Neuronal stem cell (in vitro differentiated cells): ENCODE data around the gene KCP.
A peak's percentile ranks its signal among the peaks of the same experiment; 100 is the strongest.

ENCODE experiments used
- DNase-seq: peaks from one replicate; pipeline ENCODE4 v3.0.0-alpha.2; 2013; ENCODE audit warnings: low spot score
- H2AFZ ChIP-seq: one replicate; pipeline ENCODE4 v1.6.1; 2013; ENCODE audit warnings: mild to moderate bottlenecking, low read length, inconsistent platforms
- H2AK5ac ChIP-seq: 2 replicates; pipeline ENCODE4 v1.6.1; 2013; ENCODE audit warnings: low read depth, mild to moderate bottlenecking, inconsistent platforms, low read length, moderate library complexity, mixed read lengths
- H2BK120ac ChIP-seq: 2 replicates; pipeline ENCODE4 v1.6.1; 2013; ENCODE audit warnings: low read depth, mild to moderate bottlenecking, inconsistent platforms, low read length, moderate library complexity, mixed read lengths
- H2BK12ac ChIP-seq: one replicate; pipeline ENCODE4 v1.6.1; 2013; ENCODE audit warnings: low read length, inconsistent platforms
- H2BK15ac ChIP-seq: 2 replicates; pipeline ENCODE4 v1.6.1; 2013; ENCODE audit warnings: mild to moderate bottlenecking, low read length, inconsistent platforms, mixed read lengths
- H2BK5ac ChIP-seq: one replicate; pipeline ENCODE4 v1.6.1; 2013; ENCODE audit warnings: inconsistent platforms, mild to moderate bottlenecking, low read length, moderate library complexity
- H3K14ac ChIP-seq: one replicate; pipeline ENCODE4 v1.6.1; 2013; ENCODE audit warnings: low read length, inconsistent platforms
- H3K18ac ChIP-seq: 2 replicates; pipeline ENCODE4 v1.6.1; 2013; ENCODE audit warnings: low read length, inconsistent platforms
- H3K23ac ChIP-seq: 2 replicates; pipeline ENCODE4 v1.6.1; 2013; ENCODE audit warnings: low read depth, mild to moderate bottlenecking, mixed read lengths, low read length, inconsistent platforms; ENCODE audit not compliant: poor library complexity
- H3K27ac ChIP-seq: replicated peaks from 3 replicates; pipeline ENCODE4 v1.5.1; 2013; ENCODE audit warnings: low read length, inconsistent platforms
- H3K27me3 ChIP-seq, 3 experiments: 2 replicates each; pipeline ENCODE4 v1.6.1; 2013; ENCODE audit warnings: low read length in 3 of 3, mild to moderate bottlenecking in 2 of 3, inconsistent platforms in 1 of 3, low read depth in 1 of 3, mixed read lengths in 1 of 3, moderate library complexity in 1 of 3; ENCODE audit not compliant: control insufficient read depth in 3 of 3, insufficient read depth in 3 of 3
- H3K36me3 ChIP-seq, 2 donors: replicated peaks in 1 of 2; 2 replicates each; pipeline ENCODE4 v1.6.1; 2013; ENCODE audit warnings: low read length in 2 of 2; ENCODE audit not compliant: control insufficient read depth in 2 of 2, insufficient read depth in 2 of 2
- H3K4ac ChIP-seq: 2 replicates; pipeline ENCODE4 v1.6.1; 2013; ENCODE audit warnings: inconsistent platforms, mild to moderate bottlenecking, low read length, moderate library complexity
- H3K4me1 ChIP-seq, 2 donors: 1 replicate in 1 of 2; 2 replicates in 1 of 2; pipeline ENCODE4 v1.6.1; 2013; ENCODE audit warnings: low read length in 2 of 2, low read depth in 1 of 2; ENCODE audit not compliant: control insufficient read depth in 2 of 2, insufficient read depth in 1 of 2
- H3K4me2 ChIP-seq: one replicate; pipeline ENCODE4 v1.6.1; 2013; ENCODE audit warnings: mild to moderate bottlenecking, low read length, inconsistent platforms; ENCODE audit not compliant: insufficient read depth, poor library complexity, severe bottlenecking
- H3K4me3 ChIP-seq, 2 donors: 2 replicates each; pipeline ENCODE4 v1.5.1; 2013; ENCODE audit warnings: low read length in 2 of 2, mild to moderate bottlenecking in 2 of 2, inconsistent platforms in 1 of 2, moderate library complexity in 1 of 2
- H3K79me1 ChIP-seq: one replicate; pipeline ENCODE4 v1.6.1; 2013; ENCODE audit warnings: low read depth, mild to moderate bottlenecking, inconsistent platforms, low read length, moderate library complexity
- H3K9ac ChIP-seq: one replicate; pipeline ENCODE4 v1.6.1; 2013; ENCODE audit warnings: mild to moderate bottlenecking, low read depth, low read length, inconsistent platforms; ENCODE audit not compliant: poor library complexity
- H3K9me3 ChIP-seq, 2 donors: replicated peaks in 1 of 2; 2 replicates each; pipeline versions ENCODE3 to v1.6.1; 2013; ENCODE audit warnings: low read length in 2 of 2, mild to moderate bottlenecking in 2 of 2, inconsistent platforms in 1 of 2, low read depth in 1 of 2, mixed read lengths in 1 of 2, moderate library complexity in 1 of 2; ENCODE audit not compliant: control insufficient read depth in 2 of 2, insufficient read depth in 1 of 2
- H4K8ac ChIP-seq: one replicate; pipeline ENCODE4 v1.6.1; 2013; ENCODE audit warnings: low read depth, mild to moderate bottlenecking, inconsistent platforms, low read length, moderate library complexity
- H4K91ac ChIP-seq: one replicate; pipeline ENCODE4 v1.6.1; 2013; ENCODE audit warnings: low read length, low read depth, mild to moderate bottlenecking, inconsistent platforms; ENCODE audit not compliant: poor library complexity
- WGBS, 2 donors: extraction: QIAGEN DNeasy Blood & Tissue Kit; methylation state at CpG; one replicate each; pipeline ENCODE4 v1.1.7; 2013; ENCODE audit warnings: missing lambda C conversion rate in 2 of 2, mixed read lengths in 1 of 2; ENCODE audit not compliant: insufficient read length in 2 of 2, insufficient replicate concordance in 1 of 2; ENCODE audit errors: extremely low coverage in 2 of 2; 5-methylcytosine and 5-hydroxymethylcytosine counted together

The KCP gene

DNA sequence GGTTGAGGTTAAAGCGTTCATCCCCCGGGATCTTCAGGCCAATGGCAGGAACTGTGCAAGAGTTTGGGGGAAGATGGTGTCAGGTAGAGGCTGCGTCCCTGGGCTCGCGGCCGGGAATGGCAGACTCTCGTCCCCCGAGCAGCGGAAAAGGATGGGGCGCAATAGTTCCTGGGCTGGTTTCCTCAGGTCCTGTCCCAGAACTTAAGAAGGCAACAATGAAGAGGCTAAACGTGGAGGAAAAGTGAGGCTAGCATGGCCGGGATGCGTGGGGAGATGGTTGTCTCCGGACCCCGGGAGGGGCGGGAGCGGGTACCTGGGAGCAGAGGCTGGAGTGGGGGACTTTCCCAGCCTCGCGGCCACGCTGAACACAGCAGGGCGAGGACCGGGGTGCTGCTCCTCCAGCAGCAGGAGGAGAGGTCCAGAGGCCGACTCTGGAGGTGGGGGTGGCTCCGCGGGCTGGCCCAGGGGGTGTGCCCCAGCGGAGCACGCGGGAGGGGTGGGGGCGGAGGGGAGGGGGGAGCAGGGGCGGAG is 28.1 kb upstream of the KCP start:
- Histone ChIP-seq H3K9ac (peak overlapping the region; percentile 30), H3K4me3 (peak overlapping the region; percentile 16 to 77), H2AFZ (peak overlapping the region; percentile 72), H2BK12ac (no peak overlapping the region), H3K4me1 (peaks cover 3 to 12% of the 10 kb centered on the region in 2 donors), H3K27ac (no peak overlapping the region), H3K18ac (peak overlapping the region; percentile 88), H2BK15ac (no peak overlapping the region), H3K9me3 (no peaks in the 10 kb centered on the region), H3K4me2 (peak overlapping the region; percentile 89), H3K23ac (peak overlapping the region; percentile 78), H2BK120ac (no peak overlapping the region), H3K79me1 (no peaks in the 10 kb centered on the region), H4K8ac (no peak overlapping the region), H2BK5ac (no peak overlapping the region), H3K14ac (no peak overlapping the region), H4K91ac (no peak overlapping the region), H3K36me3 (no peaks in the 10 kb centered on the region), H2AK5ac (no peak overlapping the region), H3K27me3 (peaks cover 13 to 86% (median 42%) of the 10 kb centered on the region in 3 experiments), H3K4ac (no peak overlapping the region)
- DNase-seq, result no peak
- WGBS, 2 donors, result no CpG with 5 or more reads among the region's 30 CpGs

DNA sequence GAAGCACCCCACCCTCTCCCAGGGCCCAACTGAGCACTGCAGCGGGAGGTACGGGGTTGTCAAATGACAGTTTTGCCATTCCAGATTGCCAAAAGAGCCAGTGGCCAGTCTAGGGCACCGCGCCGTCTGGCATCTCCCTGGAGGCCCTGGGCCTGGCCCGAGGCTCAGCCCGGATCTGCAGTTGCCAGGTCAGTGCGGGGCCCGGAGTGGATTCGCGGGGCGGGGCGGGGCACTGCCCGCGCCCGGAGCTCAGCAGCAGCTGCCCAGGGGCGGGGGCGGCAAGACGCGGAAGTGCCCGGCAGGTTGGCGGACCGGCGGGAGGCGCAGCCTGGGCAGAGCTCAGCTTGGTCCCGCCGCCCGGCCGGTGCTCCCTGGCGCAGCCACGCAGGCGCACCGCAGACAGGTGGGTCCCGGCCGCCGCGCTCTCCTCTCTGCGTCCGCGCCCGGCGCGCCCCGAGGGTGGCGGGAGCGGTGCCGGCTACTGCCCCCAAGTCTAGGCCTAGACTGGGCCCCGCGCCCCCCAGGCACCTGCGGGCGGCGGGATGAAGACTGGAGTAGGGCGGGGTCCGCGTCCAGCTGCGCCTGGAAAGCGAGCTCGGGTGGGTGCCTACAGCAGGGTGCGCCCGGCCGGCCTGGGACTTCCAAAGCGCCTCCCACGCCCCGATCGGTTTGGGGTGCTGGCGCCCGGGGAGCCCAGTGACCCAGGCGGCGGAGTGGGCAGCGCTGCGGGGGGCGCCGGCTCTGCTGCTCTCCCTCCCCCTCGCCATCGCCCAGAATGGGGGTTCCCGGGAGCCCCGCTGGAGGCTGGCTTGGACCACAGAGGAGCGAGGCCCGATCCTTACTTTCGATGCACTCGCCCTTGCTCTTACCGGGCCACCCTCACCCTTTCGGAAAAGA is 27.4 kb upstream of the KCP start, which contains the start of gene IRF5:
TSS of gene IRF5 (plus strand) at position 281 of the 897 bp plus-strand sequence. CDS start 4,155 bp downstream, outside the sequence.
- Histone ChIP-seq H3K18ac (peak within 1 kb of the TSS; percentile 88), H2AK5ac (peak within 1 kb of the TSS; percentile 58), H3K27me3 (peaks cover 13 to 93% (median 44%) of the 10 kb centered on the region in 3 experiments), H4K8ac (no peak within 1 kb of the TSS), H2BK15ac (no peak within 1 kb of the TSS), H3K23ac (peak within 1 kb of the TSS; percentile 78), H2AFZ (peak within 1 kb of the TSS; percentile 72), H3K9me3 (no peaks in the 10 kb centered on the region), H3K9ac (peak within 1 kb of the TSS; percentile 30), H3K4ac (no peak within 1 kb of the TSS), H3K79me1 (no peaks in the 10 kb centered on the region), H3K27ac (no peak within 1 kb of the TSS), H3K4me1 (peaks cover 3 to 12% of the 10 kb centered on the region in 2 donors), H3K4me3 (peak within 1 kb of the TSS; percentile 16 to 77), H2BK12ac (no peak within 1 kb of the TSS), H3K36me3 (no peaks in the 10 kb centered on the region), H3K14ac (no peak within 1 kb of the TSS), H2BK5ac (no peak within 1 kb of the TSS), H2BK120ac (no peak within 1 kb of the TSS), H3K4me2 (peak within 1 kb of the TSS; percentile 89), H4K91ac (no peak within 1 kb of the TSS)
- DNase-seq, result no peak
- WGBS, 2 donors, result no CpG with 5 or more reads among the region's 83 CpGs

DNA sequence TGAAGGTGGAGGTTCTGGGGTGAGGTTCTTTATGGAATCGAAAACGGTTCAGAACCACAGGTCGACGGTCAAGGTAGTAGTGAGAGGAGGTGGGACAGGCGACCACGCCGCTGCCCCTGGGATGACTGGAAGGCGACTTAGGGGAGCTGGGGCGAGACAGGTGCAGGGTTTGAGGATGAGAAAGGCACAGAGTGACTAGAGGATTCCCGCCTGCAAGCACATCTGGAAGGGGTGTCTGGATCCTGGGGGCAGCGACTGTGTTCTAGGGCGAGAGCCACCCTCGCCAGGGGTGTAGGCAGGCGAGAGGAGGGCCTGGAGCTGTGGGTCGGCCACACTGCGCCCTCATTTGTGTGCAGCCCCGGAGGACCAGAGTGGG is 26.8 kb upstream of the KCP start:
- Histone ChIP-seq H3K79me1 (no peaks in the 10 kb centered on the region), H3K36me3 (no peaks in the 10 kb centered on the region)

DNA sequence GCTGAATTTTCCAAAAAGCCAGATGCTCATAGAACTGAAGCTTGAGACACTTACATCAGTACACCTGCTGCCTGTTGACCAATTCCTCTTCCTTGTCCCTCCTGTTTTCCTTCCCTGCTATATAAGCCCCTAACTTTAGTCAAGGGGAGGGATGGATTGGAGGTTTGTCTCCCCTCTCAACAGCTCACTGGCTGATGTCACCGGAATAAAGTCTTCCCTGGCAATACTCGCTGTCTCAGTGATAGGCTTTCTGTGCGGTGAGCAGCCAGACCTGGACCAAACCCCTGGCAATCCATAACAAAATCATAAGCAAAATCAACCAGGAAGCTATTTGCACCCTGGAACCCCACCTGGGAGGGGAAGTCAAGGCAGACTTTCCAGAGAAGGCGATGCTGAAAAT is 26.3 kb upstream of the KCP start:
- Histone ChIP-seq H2BK12ac (no peak overlapping the region), H3K18ac (no peak overlapping the region), H3K27me3 (peaks cover 13 to 98% (median 44%) of the 10 kb centered on the region in 3 experiments), H3K9me3 (no peaks in the 10 kb centered on the region), H3K36me3 (no peaks in the 10 kb centered on the region), H3K9ac (no peak overlapping the region), H3K4me3 (no peak overlapping the region), H3K79me1 (no peaks in the 10 kb centered on the region), H3K4me2 (no peak overlapping the region), H4K8ac (no peak overlapping the region), H3K27ac (no peak overlapping the region), H3K14ac (no peak overlapping the region), H3K4me1 (peaks cover 3 to 12% of the 10 kb centered on the region in 2 donors), H2AFZ (no peak overlapping the region), H2BK15ac (no peak overlapping the region), H2BK5ac (no peak overlapping the region), H3K4ac (no peak overlapping the region), H3K23ac (no peak overlapping the region), H2AK5ac (no peak overlapping the region), H4K91ac (no peak overlapping the region), H2BK120ac (no peak overlapping the region)
- WGBS, 2 donors, result no CpG with 5 or more reads among the region's 4 CpGs
- no peak for DNase-seq

More for the DNA sequence above, 26.8 kb upstream of the KCP start:
- Histone ChIP-seq H2AK5ac (peak overlapping the region; percentile 58), H3K9me3 (no peaks in the 10 kb centered on the region), H3K9ac (no peak overlapping the region), H3K27me3 (peaks cover 13 to 98% (median 44%) of the 10 kb centered on the region in 3 experiments), H3K4ac (no peak overlapping the region), H3K14ac (no peak overlapping the region), H3K4me1 (peaks cover 3 to 12% of the 10 kb centered on the region in 2 donors), H2BK15ac (no peak overlapping the region), H3K4me3 (peak overlapping the region in 1 of 2 donors; percentile 77), H3K18ac (peak overlapping the region; percentile 27), H3K4me2 (peak overlapping the region; percentile 89), H2BK12ac (no peak overlapping the region), H2AFZ (no peak overlapping the region), H2BK5ac (no peak overlapping the region), H3K23ac (peak overlapping the region; percentile 60), H4K8ac (no peak overlapping the region), H3K27ac (no peak overlapping the region), H4K91ac (no peak overlapping the region), H2BK120ac (no peak overlapping the region)
- no peak for DNase-seq
- WGBS, 2 donors, result no CpG with 5 or more reads among the region's 17 CpGs
